Measurements from ENCODE around the gene POLN.

Gene POLN

GRCh38 chr4:2024683-2025082, 217.2 kb downstream of the POLN start:
- DNase-seq, result no peak

Data from activated CD8-positive, alpha-beta memory T cell treated with anti-CD3 and anti-CD28 coated beads, Interleukin-2, amount 50 U/mL, for 48 hours (primary cell).